HG03558 (cell line): ENCODE measurements around the gene REXO5.
"Not testable (repeated sequence)": the region's sequence is repeated elsewhere in the genome, so short reads cannot be mapped to it uniquely, and the experiment has no call there.

Source experiments
- ATAC-seq: cut with Tn5 transposase; IDR thresholded peaks from one replicate; pipeline ENCODE4 v1.9.1; 2021; ENCODE audit warnings: moderate number of reproducible peaks; ENCODE audit not compliant: unreplicated experiment; ENCODE audit errors: extremely low read depth

Gene REXO5

GRCh38 chr16:20806168-20807050, at the start of gene REXO5, which contains the start of gene ERI2:
TSS of gene REXO5 (plus strand) at chr16:20806527. CDS start at chr16:20806954, 427 bp downstream.
TSS of gene ERI2 (minus strand) at chr16:20806472. CDS start at chr16:20806430, 42 bp downstream.
- ATAC-seq = peak; percentile 53

GRCh38 chr16:20760346-20760745, 46.0 kb upstream of the REXO5 start:
- no peak for ATAC-seq

- no peak for ATAC-seq
Measured at GRCh38 chr16:20761175-20761574, 45.2 kb upstream of the REXO5 start.

- ATAC-seq = no peak
Measured at GRCh38 chr16:20762404-20763123, 43.8 kb upstream of the REXO5 start.

GRCh38 chr16:20763461-20764232, 42.7 kb upstream of the REXO5 start, which contains the start of gene ACSM3:
TSS of gene ACSM3 (plus strand) at chr16:20764014. CDS start at chr16:20770035, 6,021 bp downstream.
- ATAC-seq = peak; percentile 71

GRCh38 chr16:20764448-20764847, 41.9 kb upstream of the REXO5 start:
- ATAC-seq = not testable (repeated sequence)

- no peak for ATAC-seq
Measured at GRCh38 chr16:20765732-20766131, 40.6 kb upstream of the REXO5 start.

- no peak for ATAC-seq
Measured at GRCh38 chr16:20766294-20766693, 40.0 kb upstream of the REXO5 start.

GRCh38 chr16:20767577-20767976, 38.8 kb upstream of the REXO5 start:
- ATAC-seq = no peak

GRCh38 chr16:20768121-20768520, 38.2 kb upstream of the REXO5 start:
- no peak for ATAC-seq

- ATAC-seq = no peak
Measured at GRCh38 chr16:20768818-20769217, 37.5 kb upstream of the REXO5 start.

- ATAC-seq = no peak
Measured at GRCh38 chr16:20773679-20774078, 32.6 kb upstream of the REXO5 start.

GRCh38 chr16:20774703-20775362, 31.5 kb upstream of the REXO5 start:
- no peak for ATAC-seq

- no peak for ATAC-seq
Measured at GRCh38 chr16:20781697-20782096, 24.6 kb upstream of the REXO5 start.

- ATAC-seq = no peak
Measured at GRCh38 chr16:20782470-20782869, 23.9 kb upstream of the REXO5 start.

GRCh38 chr16:20784204-20784603, 22.1 kb upstream of the REXO5 start:
- no peak for ATAC-seq

- ATAC-seq = no peak
Measured at GRCh38 chr16:20789130-20789529, 17.2 kb upstream of the REXO5 start.

- ATAC-seq = no peak
Measured at GRCh38 chr16:20791923-20792612, 14.3 kb upstream of the REXO5 start.

GRCh38 chr16:20798364-20798763, 8.0 kb upstream of the REXO5 start:
- ATAC-seq = no peak
